HG03571 (cell line): ENCODE measurements around the gene CARMIL1.

Experiments used
- ATAC-seq: cut with Tn5 transposase; IDR thresholded peaks from one replicate; pipeline ENCODE4 v1.9.1; 2021; ENCODE audit not compliant: unreplicated experiment

Gene CARMIL1

GRCh38 chr6:25332655-25333071, 53.5 kb downstream of the CARMIL1 start:
- ATAC-seq: no peak

GRCh38 chr6:25333471-25333870, 54.3 kb downstream of the CARMIL1 start:
- no peak for ATAC-seq

- no peak for ATAC-seq
These were observed 55.6 kb downstream of the CARMIL1 start for GRCh38 chr6:25334793-25335192.

GRCh38 chr6:25336996-25337395, 57.8 kb downstream of the CARMIL1 start:
- ATAC-seq: no peak

GRCh38 chr6:25337431-25337830, 58.3 kb downstream of the CARMIL1 start:
- no peak for ATAC-seq

GRCh38 chr6:25340431-25341202, 61.4 kb downstream of the CARMIL1 start:
- ATAC-seq: no peak

- no peak for ATAC-seq
These were observed 62.0 kb downstream of the CARMIL1 start for GRCh38 chr6:25341203-25341552.

GRCh38 chr6:25341923-25342619, 62.9 kb downstream of the CARMIL1 start:
- ATAC-seq: no peak

- no peak for ATAC-seq
These were observed 63.6 kb downstream of the CARMIL1 start for GRCh38 chr6:25342802-25343201.

- no peak for ATAC-seq
These were observed 64.8 kb downstream of the CARMIL1 start for GRCh38 chr6:25343984-25344383.

GRCh38 chr6:25344827-25345226, 65.7 kb downstream of the CARMIL1 start:
- no peak for ATAC-seq

- ATAC-seq: no peak
These were observed 66.9 kb downstream of the CARMIL1 start for GRCh38 chr6:25346064-25346463.

- no peak for ATAC-seq
These were observed 71.4 kb downstream of the CARMIL1 start for GRCh38 chr6:25350573-25350972.

- no peak for ATAC-seq
These were observed 72.3 kb downstream of the CARMIL1 start for GRCh38 chr6:25351485-25351884.

- ATAC-seq: no peak
These were observed 73.1 kb downstream of the CARMIL1 start for GRCh38 chr6:25352285-25352684.

- no peak for ATAC-seq
These were observed 75.1 kb downstream of the CARMIL1 start for GRCh38 chr6:25354078-25354932.

- ATAC-seq: no peak
These were observed 80.2 kb downstream of the CARMIL1 start for GRCh38 chr6:25359191-25359861.

- ATAC-seq: no peak
These were observed 80.7 kb downstream of the CARMIL1 start for GRCh38 chr6:25359891-25360290.

GRCh38 chr6:25360621-25361020, 81.4 kb downstream of the CARMIL1 start:
- ATAC-seq: no peak

GRCh38 chr6:25363427-25363826, 84.3 kb downstream of the CARMIL1 start:
- ATAC-seq: no peak

- ATAC-seq: no peak
These were observed 86.0 kb downstream of the CARMIL1 start for GRCh38 chr6:25365154-25365553.
